ENCODE measurements around the gene MTA3.
A peak's percentile ranks its signal among the peaks of the same experiment; 100 is the strongest.

MTA3 gene

DNA sequence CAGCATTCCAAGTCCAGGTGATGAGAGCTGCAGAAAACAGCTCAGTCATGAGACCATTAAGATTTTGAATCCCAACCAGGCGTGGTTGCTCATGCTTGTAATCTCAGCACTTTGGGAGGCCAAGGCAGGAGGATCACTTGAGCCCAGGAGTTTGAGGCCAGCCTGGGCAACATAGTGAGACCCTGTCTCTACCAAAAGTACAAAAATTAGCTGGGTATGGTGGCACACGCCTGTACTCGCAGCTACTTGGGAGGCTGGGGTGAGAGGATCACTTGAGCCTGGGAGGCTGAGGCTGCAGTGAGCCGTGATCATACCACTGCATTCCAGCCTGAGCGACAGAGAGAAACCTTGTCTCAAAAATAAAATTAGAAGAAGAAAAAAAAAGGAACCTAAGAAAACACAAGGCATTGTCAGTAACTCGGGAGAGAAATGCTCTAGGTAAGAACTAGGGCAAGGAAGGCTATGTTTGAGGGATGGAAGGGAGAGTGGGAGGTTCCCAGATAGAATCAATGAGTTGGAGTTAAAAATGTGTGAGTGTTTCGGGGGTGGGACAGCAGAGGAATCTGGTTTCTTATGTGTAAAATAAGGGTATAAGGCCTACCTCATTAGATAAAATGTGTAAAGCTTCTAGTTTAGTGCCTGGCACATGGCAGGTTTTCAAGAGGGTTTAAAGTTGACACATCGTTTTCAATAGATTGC is 23.3 kb upstream of the MTA3 start:
- TF ChIP-seq GABPA (IDR thresholded peaks at IDR 0.05; ENCODE audit: low read depth) (no peak), POLR2AphosphoS5 (IDR thresholded peaks at IDR 0.05; ENCODE audit: low read depth) (no peak), SPI1 (IDR thresholded peaks at IDR 0.05; ENCODE audit: borderline replicate concordance, low read depth) (no peak)
- TF ChIP-seq, protein P1, sequence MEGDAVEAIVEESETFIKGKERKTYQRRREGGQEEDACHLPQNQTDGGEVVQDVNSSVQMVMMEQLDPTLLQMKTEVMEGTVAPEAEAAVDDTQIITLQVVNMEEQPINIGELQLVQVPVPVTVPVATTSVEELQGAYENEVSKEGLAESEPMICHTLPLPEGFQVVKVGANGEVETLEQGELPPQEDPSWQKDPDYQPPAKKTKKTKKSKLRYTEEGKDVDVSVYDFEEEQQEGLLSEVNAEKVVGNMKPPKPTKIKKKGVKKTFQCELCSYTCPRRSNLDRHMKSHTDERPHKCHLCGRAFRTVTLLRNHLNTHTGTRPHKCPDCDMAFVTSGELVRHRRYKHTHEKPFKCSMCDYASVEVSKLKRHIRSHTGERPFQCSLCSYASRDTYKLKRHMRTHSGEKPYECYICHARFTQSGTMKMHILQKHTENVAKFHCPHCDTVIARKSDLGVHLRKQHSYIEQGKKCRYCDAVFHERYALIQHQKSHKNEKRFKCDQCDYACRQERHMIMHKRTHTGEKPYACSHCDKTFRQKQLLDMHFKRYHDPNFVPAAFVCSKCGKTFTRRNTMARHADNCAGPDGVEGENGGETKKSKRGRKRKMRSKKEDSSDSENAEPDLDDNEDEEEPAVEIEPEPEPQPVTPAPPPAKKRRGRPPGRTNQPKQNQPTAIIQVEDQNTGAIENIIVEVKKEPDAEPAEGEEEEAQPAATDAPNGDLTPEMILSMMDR (IDR thresholded peaks at IDR 0.05; ENCODE audit: insufficient read depth, low read length), result no peak
- TF ChIP-seq, protein P2, sequence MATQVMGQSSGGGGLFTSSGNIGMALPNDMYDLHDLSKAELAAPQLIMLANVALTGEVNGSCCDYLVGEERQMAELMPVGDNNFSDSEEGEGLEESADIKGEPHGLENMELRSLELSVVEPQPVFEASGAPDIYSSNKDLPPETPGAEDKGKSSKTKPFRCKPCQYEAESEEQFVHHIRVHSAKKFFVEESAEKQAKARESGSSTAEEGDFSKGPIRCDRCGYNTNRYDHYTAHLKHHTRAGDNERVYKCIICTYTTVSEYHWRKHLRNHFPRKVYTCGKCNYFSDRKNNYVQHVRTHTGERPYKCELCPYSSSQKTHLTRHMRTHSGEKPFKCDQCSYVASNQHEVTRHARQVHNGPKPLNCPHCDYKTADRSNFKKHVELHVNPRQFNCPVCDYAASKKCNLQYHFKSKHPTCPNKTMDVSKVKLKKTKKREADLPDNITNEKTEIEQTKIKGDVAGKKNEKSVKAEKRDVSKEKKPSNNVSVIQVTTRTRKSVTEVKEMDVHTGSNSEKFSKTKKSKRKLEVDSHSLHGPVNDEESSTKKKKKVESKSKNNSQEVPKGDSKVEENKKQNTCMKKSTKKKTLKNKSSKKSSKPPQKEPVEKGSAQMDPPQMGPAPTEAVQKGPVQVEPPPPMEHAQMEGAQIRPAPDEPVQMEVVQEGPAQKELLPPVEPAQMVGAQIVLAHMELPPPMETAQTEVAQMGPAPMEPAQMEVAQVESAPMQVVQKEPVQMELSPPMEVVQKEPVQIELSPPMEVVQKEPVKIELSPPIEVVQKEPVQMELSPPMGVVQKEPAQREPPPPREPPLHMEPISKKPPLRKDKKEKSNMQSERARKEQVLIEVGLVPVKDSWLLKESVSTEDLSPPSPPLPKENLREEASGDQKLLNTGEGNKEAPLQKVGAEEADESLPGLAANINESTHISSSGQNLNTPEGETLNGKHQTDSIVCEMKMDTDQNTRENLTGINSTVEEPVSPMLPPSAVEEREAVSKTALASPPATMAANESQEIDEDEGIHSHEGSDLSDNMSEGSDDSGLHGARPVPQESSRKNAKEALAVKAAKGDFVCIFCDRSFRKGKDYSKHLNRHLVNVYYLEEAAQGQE (IDR thresholded peaks at IDR 0.05; ENCODE audit: insufficient replicate concordance, low read depth), result no peak
- DNase-seq (ENCODE audit: low read depth in 1 of 2, low spot score in 1 of 2), result no peak
- Histone ChIP-seq H3K27ac (replicated peaks) (no peak overlapping the region), H3K27me3 (ENCODE audit: insufficient read depth, poor library complexity, severe bottlenecking) (no peaks in the 10 kb centered on the region), H3K4me3 (replicated peaks; ENCODE audit: insufficient read depth, low read length) (no peak overlapping the region)

DNA sequence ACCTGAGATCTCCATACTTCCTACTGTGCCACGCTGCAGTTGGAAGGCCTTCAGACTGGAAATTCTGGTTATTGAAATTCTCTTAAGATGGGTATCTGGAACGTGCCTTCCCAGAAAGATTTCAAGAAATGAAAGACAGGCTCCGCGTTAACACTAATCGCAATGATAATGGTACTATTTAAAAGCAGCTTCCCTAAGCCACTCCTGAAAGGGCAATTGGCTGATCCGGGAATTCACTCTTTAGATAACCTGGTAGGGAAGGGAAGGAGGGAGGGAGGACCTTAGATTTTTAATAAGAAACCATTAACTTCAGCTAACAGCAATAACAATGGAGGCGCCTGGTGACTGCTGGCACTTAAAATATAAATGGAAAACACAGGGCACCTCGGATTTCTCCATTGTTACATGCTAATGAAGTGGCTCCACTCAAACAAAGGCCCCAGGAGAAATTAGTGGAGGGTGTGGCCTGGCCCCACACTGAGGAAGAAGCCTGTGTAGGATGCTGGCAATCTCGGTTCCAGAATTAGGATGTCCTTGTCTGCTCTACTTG is 22.5 kb upstream of the MTA3 start:
- Histone ChIP-seq H3K27ac (replicated peaks) (no peak overlapping the region), H3K27me3 (ENCODE audit: insufficient read depth, poor library complexity, severe bottlenecking) (no peaks in the 10 kb centered on the region), H3K4me3 (replicated peaks; ENCODE audit: insufficient read depth, low read length) (no peak overlapping the region)
- DNase-seq (ENCODE audit: low read depth in 1 of 2, low spot score in 1 of 2), result no peak
- TF ChIP-seq SPI1 (IDR thresholded peaks at IDR 0.05; ENCODE audit: borderline replicate concordance, low read depth) (no peak), GABPA (IDR thresholded peaks at IDR 0.05; ENCODE audit: low read depth) (no peak), POLR2AphosphoS5 (IDR thresholded peaks at IDR 0.05; ENCODE audit: low read depth) (no peak)
- TF ChIP-seq, protein P2 (IDR thresholded peaks at IDR 0.05; ENCODE audit: insufficient replicate concordance, low read depth), result no peak
- TF ChIP-seq, protein P1 (IDR thresholded peaks at IDR 0.05; ENCODE audit: insufficient read depth, low read length), result no peak

DNA sequence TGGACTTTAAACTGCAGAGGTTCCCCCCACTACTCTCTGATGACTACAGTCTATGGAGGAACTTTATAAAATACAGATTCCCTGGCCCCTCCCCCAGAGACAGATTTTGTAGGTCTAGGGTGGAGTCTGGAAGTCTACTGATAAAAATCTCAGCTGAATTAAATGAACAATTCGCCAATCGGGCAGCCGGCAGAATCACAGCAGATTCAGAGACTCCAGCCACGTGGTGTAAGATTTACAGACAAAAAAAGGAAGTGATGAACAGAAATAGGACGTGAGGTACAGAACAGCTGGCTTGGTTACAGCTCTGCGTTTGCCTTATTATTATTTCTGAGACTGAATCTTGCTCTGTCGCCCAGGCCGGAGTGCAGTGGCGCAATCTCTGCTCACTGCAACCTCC is 21.4 kb upstream of the MTA3 start:
- peak; percentile 97 for TF ChIP-seq SPI1 (IDR thresholded peaks at IDR 0.05; ENCODE audit: borderline replicate concordance, low read depth)
- no peak for TF ChIP-seq POLR2AphosphoS5 (IDR thresholded peaks at IDR 0.05; ENCODE audit: low read depth)
- DNase-seq (ENCODE audit: low read depth in 1 of 2, low spot score in 1 of 2), result peak; percentile 29 to 40
- H3K27ac ChIP-seq (replicated peaks), result no peak overlapping the region
- no peak overlapping the region for H3K4me3 ChIP-seq (replicated peaks; ENCODE audit: insufficient read depth, low read length)
- no peaks in the 10 kb centered on the region for H3K27me3 ChIP-seq (ENCODE audit: insufficient read depth, poor library complexity, severe bottlenecking)

DNA sequence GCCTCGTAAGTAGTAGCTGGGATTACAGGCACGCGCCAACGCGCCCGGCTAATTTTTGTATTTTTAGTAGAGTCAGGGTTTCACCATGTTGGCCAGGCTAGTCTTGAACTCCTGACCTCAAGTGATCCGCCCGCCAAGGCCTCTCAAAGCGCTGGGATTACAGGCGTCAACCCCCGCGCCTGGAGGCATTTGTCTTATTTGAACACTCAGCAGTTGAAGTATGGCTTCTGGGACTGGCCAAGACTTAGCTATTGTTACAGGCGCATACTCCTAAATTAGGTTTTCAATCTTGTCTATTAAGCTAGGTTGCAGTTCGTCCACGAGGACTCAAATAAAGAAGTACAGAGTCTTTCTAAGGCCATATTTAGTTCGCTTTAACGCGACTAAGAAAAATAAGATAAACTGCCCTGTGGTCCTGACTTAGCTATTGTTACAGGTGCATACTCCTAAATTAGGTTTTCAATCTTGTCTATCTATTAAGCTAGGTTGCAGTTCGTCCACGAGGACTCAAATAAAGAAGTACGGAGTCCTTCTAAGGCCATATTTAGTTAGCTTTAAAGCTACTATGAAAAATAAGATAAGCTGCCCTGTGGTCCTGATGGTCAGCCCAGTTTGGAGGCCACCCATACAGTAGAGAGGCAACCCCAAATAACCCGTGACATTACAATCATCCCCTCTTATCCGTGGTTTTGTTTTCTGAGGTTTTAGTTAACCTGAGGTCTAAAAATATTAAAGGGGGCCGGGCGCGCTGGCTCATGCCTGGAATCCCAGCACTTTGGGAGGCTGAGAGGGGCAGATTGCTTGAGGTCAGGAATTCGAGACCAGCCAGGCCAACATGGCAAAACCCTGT is 20.8 kb upstream of the MTA3 start:
- TF ChIP-seq GABPA (IDR thresholded peaks at IDR 0.05; ENCODE audit: low read depth) (no peak), POLR2AphosphoS5 (IDR thresholded peaks at IDR 0.05; ENCODE audit: low read depth) (no peak), SPI1 (IDR thresholded peaks at IDR 0.05; ENCODE audit: borderline replicate concordance, low read depth) (no peak)
- TF ChIP-seq, protein P1 (IDR thresholded peaks at IDR 0.05; ENCODE audit: insufficient read depth, low read length), result no peak
- TF ChIP-seq, protein P2 (IDR thresholded peaks at IDR 0.05; ENCODE audit: insufficient replicate concordance, low read depth), result no peak
- Histone ChIP-seq H3K4me3 (replicated peaks; ENCODE audit: insufficient read depth, low read length) (no peak overlapping the region), H3K27me3 (ENCODE audit: insufficient read depth, poor library complexity, severe bottlenecking) (no peaks in the 10 kb centered on the region), H3K27ac (replicated peaks) (no peak overlapping the region)
- no peak for DNase-seq (ENCODE audit: low read depth in 1 of 2, low spot score in 1 of 2)
